Measurements from ENCODE around the gene ANKRD12.

ANKRD12 gene

DNA sequence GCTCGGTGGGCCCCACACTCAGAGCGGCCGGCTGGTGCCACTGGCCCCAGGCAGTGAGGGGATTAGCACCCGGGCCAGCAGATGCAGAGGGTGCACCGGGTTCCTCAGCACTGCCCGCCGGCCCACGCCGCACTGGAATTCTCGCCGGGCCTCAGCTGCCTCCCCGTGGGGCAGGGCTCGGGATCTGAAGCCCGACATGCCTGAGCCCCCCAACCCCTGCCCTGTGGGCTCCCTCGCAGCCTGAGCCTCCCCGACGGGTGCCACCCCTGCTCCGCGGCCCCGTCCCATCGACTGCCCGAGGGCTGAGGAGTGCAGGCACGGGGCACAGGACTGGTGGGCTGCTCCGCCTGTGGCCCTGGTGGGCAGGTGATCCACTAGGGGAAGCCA is 160.4 kb downstream of the ANKRD12 start:
- TF ChIP-seq, protein P1, sequence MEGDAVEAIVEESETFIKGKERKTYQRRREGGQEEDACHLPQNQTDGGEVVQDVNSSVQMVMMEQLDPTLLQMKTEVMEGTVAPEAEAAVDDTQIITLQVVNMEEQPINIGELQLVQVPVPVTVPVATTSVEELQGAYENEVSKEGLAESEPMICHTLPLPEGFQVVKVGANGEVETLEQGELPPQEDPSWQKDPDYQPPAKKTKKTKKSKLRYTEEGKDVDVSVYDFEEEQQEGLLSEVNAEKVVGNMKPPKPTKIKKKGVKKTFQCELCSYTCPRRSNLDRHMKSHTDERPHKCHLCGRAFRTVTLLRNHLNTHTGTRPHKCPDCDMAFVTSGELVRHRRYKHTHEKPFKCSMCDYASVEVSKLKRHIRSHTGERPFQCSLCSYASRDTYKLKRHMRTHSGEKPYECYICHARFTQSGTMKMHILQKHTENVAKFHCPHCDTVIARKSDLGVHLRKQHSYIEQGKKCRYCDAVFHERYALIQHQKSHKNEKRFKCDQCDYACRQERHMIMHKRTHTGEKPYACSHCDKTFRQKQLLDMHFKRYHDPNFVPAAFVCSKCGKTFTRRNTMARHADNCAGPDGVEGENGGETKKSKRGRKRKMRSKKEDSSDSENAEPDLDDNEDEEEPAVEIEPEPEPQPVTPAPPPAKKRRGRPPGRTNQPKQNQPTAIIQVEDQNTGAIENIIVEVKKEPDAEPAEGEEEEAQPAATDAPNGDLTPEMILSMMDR (IDR thresholded peaks at IDR 0.05) = no peak
- H3K27me3 Mint-ChIP-seq (ENCODE audit: low read depth, poor library complexity) = no peaks in the 10 kb centered on the region
- H3K4me1 Mint-ChIP-seq = peaks cover 2% of the 10 kb centered on the region
- no peak for DNase-seq
- H3K4me3 Mint-ChIP-seq = no peak overlapping the region
- no peak overlapping the region for H3K27ac Mint-ChIP-seq
- peaks cover 54% of the 10 kb centered on the region for H3K9me3 Mint-ChIP-seq
- H3K36me3 Mint-ChIP-seq (ENCODE audit: low read depth) = peaks cover 18% of the 10 kb centered on the region

DNA sequence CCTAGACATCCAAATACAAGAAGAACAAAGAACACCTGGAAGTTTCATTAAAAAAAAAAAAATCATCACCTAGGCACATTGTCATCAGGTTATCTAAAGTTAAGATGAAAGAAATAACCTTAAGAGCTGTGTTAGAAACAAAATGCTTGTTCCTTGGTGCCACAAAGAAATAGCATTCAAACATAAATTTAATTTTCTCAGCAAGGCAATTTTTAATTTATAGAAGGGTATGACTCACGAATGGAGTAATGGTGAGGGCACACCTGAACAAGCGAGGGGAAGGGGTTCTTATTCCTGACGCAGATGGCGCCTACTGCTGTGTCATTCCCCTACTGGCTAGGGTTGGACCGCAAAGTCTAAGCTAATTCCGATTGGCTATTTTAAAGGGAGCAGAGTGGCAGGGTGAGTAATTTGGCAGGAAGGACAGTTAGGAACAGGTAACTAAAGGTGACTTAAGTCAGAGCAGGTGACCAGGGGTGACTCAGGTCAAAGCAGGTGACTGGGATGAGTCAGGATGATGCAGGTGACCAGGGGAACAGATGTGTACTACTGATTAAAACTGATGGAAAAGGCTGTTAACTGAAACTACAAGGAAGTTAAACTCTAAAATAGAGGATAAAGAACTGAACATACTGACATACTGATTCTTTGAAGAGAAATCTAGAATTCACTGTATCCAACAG is 167.9 kb downstream of the ANKRD12 start:
- peaks cover 3% of the 10 kb centered on the region for H3K27me3 Mint-ChIP-seq (ENCODE audit: low read depth, poor library complexity)
- peak overlapping the region; percentile 20 for H3K27ac Mint-ChIP-seq
- DNase-seq = no peak
- peaks cover 11% of the 10 kb centered on the region for H3K4me1 Mint-ChIP-seq
- peaks cover 11% of the 10 kb centered on the region for H3K36me3 Mint-ChIP-seq (ENCODE audit: low read depth)
- TF ChIP-seq, protein P1 (IDR thresholded peaks at IDR 0.05) = no peak
- H3K4me3 Mint-ChIP-seq = no peak overlapping the region
- peaks cover 44% of the 10 kb centered on the region for H3K9me3 Mint-ChIP-seq

DNA sequence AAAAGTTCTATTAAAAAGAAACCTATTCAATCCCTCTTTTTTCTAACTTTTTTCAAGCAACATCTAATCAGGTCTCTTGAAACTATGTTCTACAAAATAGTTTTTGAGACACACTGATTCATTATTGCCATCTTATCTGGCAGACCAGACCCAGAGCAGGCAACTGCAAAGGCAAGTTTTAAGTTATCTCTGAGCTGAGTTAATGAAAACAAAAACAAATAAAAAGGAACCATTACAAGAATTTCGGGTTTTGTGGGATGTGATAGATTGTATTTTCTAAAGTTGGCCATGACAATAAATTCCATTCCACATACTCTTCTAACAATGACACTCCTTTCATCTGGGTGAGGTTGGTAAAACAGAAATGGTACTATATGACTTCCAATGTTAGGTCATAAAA is 182.8 kb downstream of the ANKRD12 start:
- peaks cover 26% of the 10 kb centered on the region for H3K36me3 Mint-ChIP-seq (ENCODE audit: low read depth)
- H3K27ac Mint-ChIP-seq = no peak overlapping the region
- H3K9me3 Mint-ChIP-seq = peaks cover 7% of the 10 kb centered on the region
- TF ChIP-seq, protein P1 (IDR thresholded peaks at IDR 0.05) = no peak
- DNase-seq = no peak
- no peaks in the 10 kb centered on the region for H3K4me1 Mint-ChIP-seq
- no peak overlapping the region for H3K4me3 Mint-ChIP-seq
- no peaks in the 10 kb centered on the region for H3K27me3 Mint-ChIP-seq (ENCODE audit: low read depth, poor library complexity)

DNA sequence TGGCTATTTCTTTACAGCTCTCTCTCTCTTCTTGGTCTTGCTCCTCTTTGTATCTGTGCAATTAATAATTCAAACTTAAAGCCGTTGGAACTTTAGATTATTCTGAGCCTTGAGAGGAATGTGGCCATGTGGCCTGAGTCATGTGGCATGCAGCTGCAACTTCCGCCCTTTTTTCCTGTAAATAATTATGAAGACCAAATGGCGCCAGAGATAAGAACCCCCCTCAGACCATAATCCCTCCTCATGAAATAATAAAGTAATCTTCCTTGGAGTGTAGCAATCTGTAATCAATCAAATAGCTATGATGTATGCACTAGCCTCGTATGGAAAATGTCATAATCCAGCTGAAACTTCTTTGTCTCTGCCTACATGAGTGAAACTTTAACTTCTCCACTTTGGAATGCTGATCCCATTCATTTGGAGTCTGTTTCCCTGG is 184.5 kb downstream of the ANKRD12 start:
- TF ChIP-seq, protein P1 (IDR thresholded peaks at IDR 0.05) = no peak
- Mint-ChIP-seq H3K4me3 (no peak overlapping the region), H3K36me3 (ENCODE audit: low read depth) (peaks cover 21% of the 10 kb centered on the region), H3K27ac (no peak overlapping the region), H3K27me3 (ENCODE audit: low read depth, poor library complexity) (no peaks in the 10 kb centered on the region), H3K4me1 (no peaks in the 10 kb centered on the region), H3K9me3 (peaks cover 3% of the 10 kb centered on the region)
- DNase-seq = no peak

DNA sequence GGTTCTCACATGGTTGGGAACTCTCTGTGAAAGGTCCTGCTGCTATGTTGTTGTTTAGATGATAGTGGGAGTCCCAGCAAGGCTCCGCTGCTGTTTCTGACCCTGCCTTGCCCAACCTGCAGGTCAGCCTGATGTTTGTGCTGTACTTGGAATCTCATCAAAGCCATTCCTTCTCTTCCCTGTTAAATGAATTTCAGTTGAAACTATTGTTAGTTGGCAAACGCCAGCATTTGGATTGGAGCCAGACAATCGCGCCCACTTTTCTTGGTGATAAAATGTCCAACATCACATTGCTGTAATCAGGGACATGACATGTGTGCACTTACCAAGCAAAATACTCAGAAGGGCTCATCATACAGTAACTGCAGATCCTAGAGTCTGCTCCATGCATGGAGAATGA is 185.2 kb downstream of the ANKRD12 start:
- no peak overlapping the region for H3K27ac Mint-ChIP-seq

More for the DNA sequence above, 185.2 kb downstream of the ANKRD12 start:
- H3K27me3 Mint-ChIP-seq (ENCODE audit: low read depth, poor library complexity) = no peaks in the 10 kb centered on the region
- H3K4me3 Mint-ChIP-seq = no peak overlapping the region
- peaks cover 3% of the 10 kb centered on the region for H3K9me3 Mint-ChIP-seq
- peaks cover 21% of the 10 kb centered on the region for H3K36me3 Mint-ChIP-seq (ENCODE audit: low read depth)
- H3K4me1 Mint-ChIP-seq = no peaks in the 10 kb centered on the region
- TF ChIP-seq, protein P1 (IDR thresholded peaks at IDR 0.05) = no peak
- DNase-seq = no peak
